Measurements from ENCODE around the gene NUDT14.

The NUDT14 gene

GRCh38 chr14:105168093-105168420 lies 13.1 kb downstream of the NUDT14 start:
- H3K27me3 ChIP-seq (ENCODE audit: control insufficient read depth in 2 of 2, insufficient read depth in 2 of 2, low read length in 2 of 2) = peaks cover 5 to 13% of the 10 kb centered on the region in 2 donors
- H3K36me3 ChIP-seq (ENCODE audit: control insufficient read depth in 2 of 2, insufficient read depth in 2 of 2, low read length in 2 of 2) = no peaks in the 10 kb centered on the region
- H3K4me3 ChIP-seq (ENCODE audit: low read length in 2 of 2) = peak overlapping the region; percentile 23 to 44
- H3K4me1 ChIP-seq (ENCODE audit: control insufficient read depth in 2 of 2, insufficient read depth in 2 of 2, low read length in 2 of 2) = peaks cover 7 to 8% of the 10 kb centered on the region in 2 donors
- H3K9ac ChIP-seq (ENCODE audit: low read depth in 1 of 2, low read length in 2 of 2) = no peak overlapping the region
- H3K9me3 ChIP-seq (ENCODE audit: control insufficient read depth in 2 of 2, low read length in 2 of 2) = no peaks in the 10 kb centered on the region
- no peak overlapping the region for H3K27ac ChIP-seq (ENCODE audit: low read depth in 2 of 2, low read length in 2 of 2)

- Histone ChIP-seq H3K4me1 (ENCODE audit: control insufficient read depth in 2 of 2, insufficient read depth in 2 of 2, low read length in 2 of 2) (peaks cover 7 to 8% of the 10 kb centered on the region in 2 donors), H3K4me3 (ENCODE audit: low read length in 2 of 2) (peak overlapping the region; percentile 23 to 44), H3K9ac (ENCODE audit: low read depth in 1 of 2, low read length in 2 of 2) (no peak overlapping the region), H3K9me3 (ENCODE audit: control insufficient read depth in 2 of 2, low read length in 2 of 2) (no peaks in the 10 kb centered on the region), H3K36me3 (ENCODE audit: control insufficient read depth in 2 of 2, insufficient read depth in 2 of 2, low read length in 2 of 2) (no peaks in the 10 kb centered on the region), H3K27me3 (ENCODE audit: control insufficient read depth in 2 of 2, insufficient read depth in 2 of 2, low read length in 2 of 2) (peaks cover 5 to 13% of the 10 kb centered on the region in 2 donors), H3K27ac (ENCODE audit: low read depth in 2 of 2, low read length in 2 of 2) (no peak overlapping the region)
Measured at GRCh38 chr14:105167303-105168092, 13.6 kb downstream of the NUDT14 start.

GRCh38 chr14:105166571-105167302 lies 14.4 kb downstream of the NUDT14 start:
- H3K9me3 ChIP-seq (ENCODE audit: control insufficient read depth in 2 of 2, low read length in 2 of 2) = no peaks in the 10 kb centered on the region
- no peak overlapping the region for H3K27ac ChIP-seq (ENCODE audit: low read depth in 2 of 2, low read length in 2 of 2)
- H3K36me3 ChIP-seq (ENCODE audit: control insufficient read depth in 2 of 2, insufficient read depth in 2 of 2, low read length in 2 of 2) = no peaks in the 10 kb centered on the region
- H3K9ac ChIP-seq (ENCODE audit: low read depth in 1 of 2, low read length in 2 of 2) = no peak overlapping the region
- H3K4me3 ChIP-seq (ENCODE audit: low read length in 2 of 2) = no peak overlapping the region
- H3K4me1 ChIP-seq (ENCODE audit: control insufficient read depth in 2 of 2, insufficient read depth in 2 of 2, low read length in 2 of 2) = peaks cover 7 to 8% of the 10 kb centered on the region in 2 donors
- peaks cover 5 to 13% of the 10 kb centered on the region in 2 donors for H3K27me3 ChIP-seq (ENCODE audit: control insufficient read depth in 2 of 2, insufficient read depth in 2 of 2, low read length in 2 of 2)

- H3K4me3 ChIP-seq (ENCODE audit: low read length in 2 of 2) = no peak overlapping the region
- peak overlapping the region in 1 of 2 donors; percentile 17 for H3K9ac ChIP-seq (ENCODE audit: low read depth in 1 of 2, low read length in 2 of 2)
- H3K4me1 ChIP-seq (ENCODE audit: control insufficient read depth in 2 of 2, insufficient read depth in 2 of 2, low read length in 2 of 2) = peaks cover 7 to 8% of the 10 kb centered on the region in 2 donors
- H3K9me3 ChIP-seq (ENCODE audit: control insufficient read depth in 2 of 2, low read length in 2 of 2) = no peaks in the 10 kb centered on the region
- peaks cover 5 to 11% of the 10 kb centered on the region in 2 donors for H3K27me3 ChIP-seq (ENCODE audit: control insufficient read depth in 2 of 2, insufficient read depth in 2 of 2, low read length in 2 of 2)
- no peaks in the 10 kb centered on the region for H3K36me3 ChIP-seq (ENCODE audit: control insufficient read depth in 2 of 2, insufficient read depth in 2 of 2, low read length in 2 of 2)
- no peak overlapping the region for H3K27ac ChIP-seq (ENCODE audit: low read depth in 2 of 2, low read length in 2 of 2)
Measured at GRCh38 chr14:105165761-105166485, 15.2 kb downstream of the NUDT14 start.

GRCh38 chr14:105165134-105165704 lies 15.9 kb downstream of the NUDT14 start:
- Histone ChIP-seq H3K36me3 (ENCODE audit: control insufficient read depth in 2 of 2, insufficient read depth in 2 of 2, low read length in 2 of 2) (no peaks in the 10 kb centered on the region), H3K27me3 (ENCODE audit: control insufficient read depth in 2 of 2, insufficient read depth in 2 of 2, low read length in 2 of 2) (peaks cover 5 to 6% of the 10 kb centered on the region in 2 donors), H3K27ac (ENCODE audit: low read depth in 2 of 2, low read length in 2 of 2) (no peak overlapping the region), H3K9ac (ENCODE audit: low read depth in 1 of 2, low read length in 2 of 2) (peak overlapping the region in 1 of 2 donors; percentile 17), H3K4me3 (ENCODE audit: low read length in 2 of 2) (no peak overlapping the region), H3K4me1 (ENCODE audit: control insufficient read depth in 2 of 2, insufficient read depth in 2 of 2, low read length in 2 of 2) (peaks cover 7 to 8% of the 10 kb centered on the region in 2 donors), H3K9me3 (ENCODE audit: control insufficient read depth in 2 of 2, low read length in 2 of 2) (no peaks in the 10 kb centered on the region)

GRCh38 chr14:105163040-105163742 lies 17.9 kb downstream of the NUDT14 start:
- H3K27me3 ChIP-seq (ENCODE audit: control insufficient read depth in 2 of 2, insufficient read depth in 2 of 2, low read length in 2 of 2) = no peaks in the 10 kb centered on the region
- H3K9me3 ChIP-seq (ENCODE audit: control insufficient read depth in 2 of 2, low read length in 2 of 2) = no peaks in the 10 kb centered on the region
- H3K27ac ChIP-seq (ENCODE audit: low read depth in 2 of 2, low read length in 2 of 2) = no peak overlapping the region
- H3K36me3 ChIP-seq (ENCODE audit: control insufficient read depth in 2 of 2, insufficient read depth in 2 of 2, low read length in 2 of 2) = no peaks in the 10 kb centered on the region
- H3K9ac ChIP-seq (ENCODE audit: low read depth in 1 of 2, low read length in 2 of 2) = no peak overlapping the region
- peaks cover 7 to 8% of the 10 kb centered on the region in 2 donors for H3K4me1 ChIP-seq (ENCODE audit: control insufficient read depth in 2 of 2, insufficient read depth in 2 of 2, low read length in 2 of 2)
- no peak overlapping the region for H3K4me3 ChIP-seq (ENCODE audit: low read length in 2 of 2)

- H3K4me3 ChIP-seq (ENCODE audit: low read length in 2 of 2) = no peak overlapping the region
- H3K9me3 ChIP-seq (ENCODE audit: control insufficient read depth in 2 of 2, low read length in 2 of 2) = no peaks in the 10 kb centered on the region
- no peak overlapping the region for H3K9ac ChIP-seq (ENCODE audit: low read depth in 1 of 2, low read length in 2 of 2)
- no peak overlapping the region for H3K27ac ChIP-seq (ENCODE audit: low read depth in 2 of 2, low read length in 2 of 2)
- H3K27me3 ChIP-seq (ENCODE audit: control insufficient read depth in 2 of 2, insufficient read depth in 2 of 2, low read length in 2 of 2) = no peaks in the 10 kb centered on the region
- no peaks in the 10 kb centered on the region for H3K36me3 ChIP-seq (ENCODE audit: control insufficient read depth in 2 of 2, insufficient read depth in 2 of 2, low read length in 2 of 2)
- H3K4me1 ChIP-seq (ENCODE audit: control insufficient read depth in 2 of 2, insufficient read depth in 2 of 2, low read length in 2 of 2) = peaks cover 5 to 8% of the 10 kb centered on the region in 2 donors
Measured at GRCh38 chr14:105162669-105162979, 18.5 kb downstream of the NUDT14 start.

- Histone ChIP-seq H3K4me3 (ENCODE audit: low read length in 2 of 2) (no peak overlapping the region), H3K27ac (ENCODE audit: low read depth in 2 of 2, low read length in 2 of 2) (no peak overlapping the region), H3K4me1 (ENCODE audit: control insufficient read depth in 2 of 2, insufficient read depth in 2 of 2, low read length in 2 of 2) (peaks cover 4 to 8% of the 10 kb centered on the region in 2 donors), H3K9ac (ENCODE audit: low read depth in 1 of 2, low read length in 2 of 2) (no peak overlapping the region), H3K36me3 (ENCODE audit: control insufficient read depth in 2 of 2, insufficient read depth in 2 of 2, low read length in 2 of 2) (no peaks in the 10 kb centered on the region), H3K27me3 (ENCODE audit: control insufficient read depth in 2 of 2, insufficient read depth in 2 of 2, low read length in 2 of 2) (no peaks in the 10 kb centered on the region), H3K9me3 (ENCODE audit: control insufficient read depth in 2 of 2, low read length in 2 of 2) (no peaks in the 10 kb centered on the region)
Measured at GRCh38 chr14:105161964-105162668, 19.0 kb downstream of the NUDT14 start.

GRCh38 chr14:105161309-105161708 lies 19.8 kb downstream of the NUDT14 start:
- Histone ChIP-seq H3K4me1 (ENCODE audit: control insufficient read depth in 2 of 2, insufficient read depth in 2 of 2, low read length in 2 of 2) (peaks cover 4 to 8% of the 10 kb centered on the region in 2 donors), H3K27me3 (ENCODE audit: control insufficient read depth in 2 of 2, insufficient read depth in 2 of 2, low read length in 2 of 2) (no peaks in the 10 kb centered on the region), H3K9me3 (ENCODE audit: control insufficient read depth in 2 of 2, low read length in 2 of 2) (no peaks in the 10 kb centered on the region), H3K36me3 (ENCODE audit: control insufficient read depth in 2 of 2, insufficient read depth in 2 of 2, low read length in 2 of 2) (no peaks in the 10 kb centered on the region), H3K9ac (ENCODE audit: low read depth in 1 of 2, low read length in 2 of 2) (no peak overlapping the region), H3K4me3 (ENCODE audit: low read length in 2 of 2) (no peak overlapping the region), H3K27ac (ENCODE audit: low read depth in 2 of 2, low read length in 2 of 2) (no peak overlapping the region)
